GM18870 (cell line): ENCODE results near the gene AMACR.

Experiments
- ATAC-seq: cut with Tn5 transposase; IDR thresholded peaks from one replicate; pipeline ENCODE4 v1.9.1; 2021; ENCODE audit warnings: moderate library complexity; ENCODE audit not compliant: unreplicated experiment

The AMACR gene

GRCh38 chr5:34009610-34010009 lies 1.8 kb upstream of the AMACR start:
- no peak for ATAC-seq

DNA sequence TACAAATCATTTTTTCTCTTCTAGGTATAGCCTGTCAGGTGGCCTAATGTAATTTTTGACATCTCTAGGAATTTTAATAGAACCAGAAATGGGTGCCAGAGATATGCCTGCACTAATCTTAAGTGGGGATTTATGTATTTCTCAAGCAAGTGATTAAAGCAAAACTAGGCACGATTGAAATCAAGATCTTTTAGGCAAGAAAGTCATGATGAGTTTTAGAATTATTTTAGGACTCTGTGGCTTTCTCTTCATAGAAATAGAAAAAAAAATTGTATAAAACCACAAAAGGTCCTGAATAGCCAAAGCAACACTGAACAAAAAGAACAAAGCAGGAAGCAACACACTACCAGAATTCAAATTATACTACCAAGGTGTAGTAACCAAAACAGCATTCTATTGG lies 952 bp upstream of the AMACR start:
- no peak for ATAC-seq

- no peak for ATAC-seq
Observed at GRCh38 chr5:34007201-34007620, 639 bp downstream of the AMACR start.

DNA sequence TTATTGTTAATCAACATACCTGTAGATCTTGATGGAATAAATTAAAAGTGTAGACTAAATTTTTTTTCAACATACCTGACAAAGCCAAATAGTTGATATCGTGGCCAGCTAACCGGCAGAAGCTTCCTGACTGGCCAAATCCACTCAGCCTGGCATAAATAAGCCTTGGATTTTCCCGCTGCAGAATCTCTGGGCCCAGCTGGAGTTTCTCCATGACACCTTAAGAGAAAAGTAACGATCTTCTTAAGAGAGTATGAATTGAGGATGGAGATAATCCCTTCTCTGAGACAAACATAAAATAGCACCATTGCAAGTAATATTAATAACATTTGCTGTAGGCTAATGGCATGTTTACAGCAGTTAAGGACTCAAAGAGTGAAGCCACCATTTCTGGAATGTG lies 2.2 kb downstream of the AMACR start:
- no peak for ATAC-seq

GRCh38 chr5:34005211-34005610 lies 2.6 kb downstream of the AMACR start:
- ATAC-seq = no peak

DNA sequence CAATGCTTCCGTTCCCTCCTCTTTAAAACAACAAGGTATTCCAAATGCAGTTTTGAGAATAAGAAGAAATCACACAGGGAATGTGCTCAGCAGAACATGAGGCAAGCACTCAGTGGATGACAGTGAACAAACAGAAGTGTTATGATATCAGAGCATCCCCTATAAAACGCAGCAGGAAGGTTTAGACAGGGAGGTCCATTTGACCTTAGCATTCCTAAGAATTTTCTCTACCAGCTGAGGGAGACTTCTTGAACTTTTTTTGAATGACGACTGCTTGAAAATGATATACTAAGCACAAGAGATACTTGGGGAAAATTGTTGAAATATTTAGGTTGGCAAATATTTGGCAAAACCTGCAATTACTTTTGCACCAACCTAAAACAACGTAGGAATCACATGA lies 3.9 kb downstream of the AMACR start:
- ATAC-seq = no peak

- no peak for ATAC-seq
Observed at GRCh38 chr5:34002629-34003328, 5.1 kb downstream of the AMACR start.

DNA sequence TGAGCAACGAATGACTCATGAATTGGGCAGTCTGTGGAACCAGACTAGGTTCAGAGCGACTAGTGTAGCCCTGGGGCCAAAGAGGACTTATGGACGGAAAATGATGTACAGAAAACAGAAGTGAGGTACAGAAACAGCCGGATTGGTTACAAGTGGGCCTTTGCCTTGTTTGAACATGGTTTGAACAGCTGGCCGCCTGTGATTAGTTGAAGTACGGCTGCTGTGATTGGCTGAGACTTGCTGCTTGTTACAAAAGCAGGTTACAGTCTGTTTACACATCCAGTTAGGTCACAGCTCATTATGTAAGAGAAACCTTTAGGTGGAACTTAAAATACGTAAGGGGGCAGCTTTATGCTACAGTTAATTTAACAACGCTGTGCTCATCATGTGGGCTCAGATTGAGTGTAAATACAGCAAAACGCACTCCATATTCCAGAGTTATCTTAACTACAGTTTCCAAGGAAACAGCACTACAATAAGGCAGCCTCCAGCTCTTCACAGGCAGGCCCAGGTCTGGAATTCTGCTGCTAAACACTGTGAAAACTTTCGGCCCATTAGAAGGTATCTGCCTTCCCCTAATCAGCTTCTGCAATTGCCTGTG lies 6.5 kb downstream of the AMACR start:
- no peak for ATAC-seq

- no peak for ATAC-seq
Observed at GRCh38 chr5:33999978-34000377, 7.9 kb downstream of the AMACR start.

DNA sequence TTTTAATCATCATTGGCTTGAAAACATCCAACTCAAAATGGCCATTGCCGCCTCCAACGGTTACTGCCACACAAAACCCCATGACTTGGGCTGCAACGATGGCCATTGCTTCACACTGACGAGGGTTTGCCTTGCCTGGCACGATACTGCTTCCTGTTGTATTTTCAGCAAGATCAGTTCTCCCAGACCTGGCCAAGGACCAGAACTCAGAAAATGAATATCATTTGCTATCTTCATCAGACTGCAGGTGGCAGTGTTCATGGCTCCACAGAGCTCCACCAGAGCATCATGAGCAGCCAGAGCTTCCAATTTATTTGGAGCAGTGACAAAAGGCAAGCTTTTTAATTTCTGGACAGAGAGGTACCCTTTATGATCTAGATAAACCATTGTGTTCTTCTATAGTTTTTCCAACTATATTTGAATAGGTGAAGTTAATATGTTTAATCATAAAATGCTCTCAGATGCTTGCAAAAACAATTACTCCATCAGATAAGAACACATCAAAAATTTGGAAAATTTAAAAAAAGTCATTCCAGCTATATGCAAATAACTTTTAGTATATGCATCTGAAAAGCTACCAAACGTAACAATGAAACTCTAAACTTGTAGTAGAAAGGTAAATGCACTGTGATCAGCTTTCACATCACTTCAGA lies 10.4 kb downstream of the AMACR start:
- peak; percentile 66 for ATAC-seq

DNA sequence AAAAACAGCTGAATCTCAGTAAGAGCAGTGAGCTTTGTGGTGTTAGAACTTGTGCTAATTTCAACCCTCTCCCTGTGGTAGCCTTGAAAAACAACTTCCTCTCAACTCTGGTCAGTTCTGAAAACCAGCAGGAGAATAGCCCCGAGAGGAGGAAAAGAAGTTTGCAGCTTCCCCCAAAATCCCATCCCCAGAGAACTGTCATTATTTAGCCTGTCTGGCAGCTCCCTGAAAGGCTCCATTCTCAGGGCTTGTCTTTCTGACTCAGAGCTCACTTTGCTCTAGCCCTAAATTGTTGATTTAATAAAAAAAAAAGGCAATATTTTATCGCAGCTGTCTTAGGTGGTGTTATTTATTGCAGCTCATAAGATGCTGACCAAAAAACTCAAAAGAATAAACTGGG lies 12.0 kb downstream of the AMACR start:
- no peak for ATAC-seq

DNA sequence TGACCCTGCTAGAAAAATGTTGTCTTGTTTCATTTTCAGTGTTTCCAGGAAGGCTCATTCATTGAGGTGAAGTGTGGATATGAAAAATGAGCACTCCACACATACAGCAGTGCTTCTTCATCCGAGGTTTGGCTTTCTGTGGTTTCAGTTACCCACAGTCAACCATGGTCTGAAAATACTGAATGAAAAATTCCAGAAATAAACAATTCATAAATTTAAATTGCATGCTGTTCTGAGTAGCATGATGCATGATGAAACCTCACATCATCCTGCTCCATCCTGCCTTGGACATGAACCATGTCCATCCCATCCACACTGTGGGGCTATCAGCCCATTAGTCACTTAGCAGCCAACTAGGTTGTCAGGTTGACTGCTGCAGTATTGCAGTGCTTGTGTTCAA lies 13.0 kb downstream of the AMACR start:
- ATAC-seq = no peak

- no peak for ATAC-seq
Observed at GRCh38 chr5:33992864-33993263, 15.0 kb downstream of the AMACR start.

GRCh38 chr5:33985447-33985846 lies 22.4 kb downstream of the AMACR start:
- no peak for ATAC-seq

DNA sequence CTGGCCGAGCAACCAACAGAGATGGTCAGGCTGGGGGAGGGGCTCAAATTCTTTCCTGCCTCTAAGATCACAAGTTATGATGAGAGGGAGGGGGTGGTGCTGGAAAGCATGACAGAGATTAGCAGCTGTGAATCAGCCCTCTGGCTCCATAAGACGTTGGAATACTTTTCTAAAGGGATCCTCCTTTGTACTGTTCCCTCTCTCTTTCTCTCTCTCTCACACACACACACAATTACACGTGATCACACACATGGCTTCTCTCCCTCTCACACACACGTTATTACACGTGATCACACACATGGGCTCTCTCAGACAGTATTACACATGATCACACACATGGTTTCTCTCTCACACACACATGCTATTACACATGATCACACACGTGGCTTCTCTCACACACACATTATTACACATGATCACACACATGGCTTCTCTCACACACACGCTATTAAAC lies 23.2 kb downstream of the AMACR start, which contains the start of gene SLC45A2:
Gene SLC45A2, minus strand, starts transcription at position 23 of the 454 bp plus-strand sequence. CDS start 110 bp downstream, outside the sequence.
- no peak for ATAC-seq

- no peak for ATAC-seq
Observed at GRCh38 chr5:33984178-33984577, 23.7 kb downstream of the AMACR start.

DNA sequence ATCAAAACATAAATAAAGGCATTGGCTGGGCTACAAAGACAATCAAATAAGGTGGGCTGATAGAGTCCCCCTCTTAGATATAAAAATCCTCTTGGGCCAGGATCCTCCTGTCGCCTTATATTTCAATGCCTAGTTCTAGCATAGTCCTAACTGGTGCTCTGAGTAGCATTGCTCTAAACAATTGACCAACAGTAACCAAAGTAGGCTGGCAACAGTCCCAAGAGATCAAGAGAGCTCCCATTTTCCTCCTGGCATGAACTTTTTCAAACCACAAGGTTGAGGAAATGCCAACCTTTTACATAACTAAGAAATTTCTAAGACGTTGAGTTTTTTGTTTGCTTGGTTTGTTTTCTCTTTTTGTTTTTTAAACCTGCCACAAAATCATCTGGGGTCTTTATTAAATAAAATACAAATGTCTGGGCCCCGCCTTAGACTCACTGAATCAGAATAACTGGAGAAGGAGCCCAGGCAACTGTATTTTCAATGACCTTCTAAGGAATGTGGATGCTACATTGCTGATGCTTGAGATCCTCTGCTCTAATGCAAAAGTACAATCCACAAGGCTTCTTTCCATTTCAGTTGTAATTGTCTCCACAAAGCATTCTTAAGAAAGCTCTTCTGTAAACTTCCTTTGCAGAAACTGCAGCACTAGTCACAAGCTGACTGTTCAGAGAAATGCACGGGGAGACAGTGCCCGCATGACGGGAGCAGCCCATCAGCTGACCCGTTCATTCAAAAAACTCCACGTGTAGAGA lies 26.3 kb downstream of the AMACR start:
- no peak for ATAC-seq

GRCh38 chr5:33980030-33980429 lies 27.8 kb downstream of the AMACR start:
- ATAC-seq = no peak

- ATAC-seq = no peak
Observed at GRCh38 chr5:33978306-33978705, 29.5 kb downstream of the AMACR start.

DNA sequence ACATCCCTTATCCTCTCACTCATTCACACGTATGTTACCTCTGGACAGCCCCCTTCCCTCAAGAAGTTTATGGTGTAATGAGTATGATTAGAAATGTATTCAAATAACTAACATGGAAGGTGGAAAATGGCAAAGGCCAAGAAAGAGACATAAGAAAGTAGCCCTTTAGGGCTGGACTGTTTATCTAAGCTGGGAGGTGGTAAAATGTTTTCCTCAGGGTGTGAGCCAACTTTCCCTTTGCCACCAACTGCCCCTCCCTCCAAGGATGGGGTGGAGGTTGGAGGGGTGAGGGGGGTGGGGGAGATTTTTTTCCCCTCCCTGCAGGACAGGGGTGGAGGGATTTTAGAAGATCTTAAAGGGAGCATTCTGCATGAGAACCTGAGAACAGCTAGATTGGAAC lies 31.5 kb downstream of the AMACR start:
- no peak for ATAC-seq

GRCh38 chr5:33975852-33976251 lies 32.0 kb downstream of the AMACR start:
- ATAC-seq = no peak
